Erythroblast (primary cell): ENCODE results near the gene ZMYND8.
"Not testable (repeated sequence)": the region's sequence is repeated elsewhere in the genome, so short reads cannot be mapped to it uniquely, and the experiment has no call there.

ENCODE experiments used
- GATA1 ChIP-seq: IDR thresholded peaks from 2 replicates; pipeline ENCODE4 v1.6.1; 2011; ENCODE audit warnings: low read depth, mild to moderate bottlenecking, control low read depth, low read length, moderate library complexity
- POLR2A ChIP-seq: IDR thresholded peaks from 2 replicates; pipeline ENCODE4 v1.6.1; 2011; ENCODE audit warnings: mild to moderate bottlenecking, low read length

GRCh38 chr20:47260540-47261126 is 95.9 kb downstream of the ZMYND8 start:
- not testable (repeated sequence) for TF ChIP-seq POLR2A, GATA1
